HG03139 (cell line): ENCODE results near the gene PPTC7.
A peak's percentile ranks its signal among the peaks of the same experiment; 100 is the strongest.
"Not testable (repeated sequence)": the region's sequence is repeated elsewhere in the genome, so short reads cannot be mapped to it uniquely, and the experiment has no call there.

Experiments used
- ATAC-seq: cut with Tn5 transposase; IDR thresholded peaks from one replicate; pipeline ENCODE4 v1.9.1; 2021; ENCODE audit not compliant: unreplicated experiment

Gene PPTC7

GRCh38 chr12:110537605-110538409, 45.3 kb downstream of the PPTC7 start:
- ATAC-seq: no peak

- no peak for ATAC-seq
These were observed 46.1 kb downstream of the PPTC7 start for GRCh38 chr12:110536834-110537604.

GRCh38 chr12:110534811-110535210, 48.3 kb downstream of the PPTC7 start:
- no peak for ATAC-seq

GRCh38 chr12:110533607-110534006, 49.5 kb downstream of the PPTC7 start:
- no peak for ATAC-seq

GRCh38 chr12:110532644-110533043, 50.5 kb downstream of the PPTC7 start:
- no peak for ATAC-seq

DNA sequence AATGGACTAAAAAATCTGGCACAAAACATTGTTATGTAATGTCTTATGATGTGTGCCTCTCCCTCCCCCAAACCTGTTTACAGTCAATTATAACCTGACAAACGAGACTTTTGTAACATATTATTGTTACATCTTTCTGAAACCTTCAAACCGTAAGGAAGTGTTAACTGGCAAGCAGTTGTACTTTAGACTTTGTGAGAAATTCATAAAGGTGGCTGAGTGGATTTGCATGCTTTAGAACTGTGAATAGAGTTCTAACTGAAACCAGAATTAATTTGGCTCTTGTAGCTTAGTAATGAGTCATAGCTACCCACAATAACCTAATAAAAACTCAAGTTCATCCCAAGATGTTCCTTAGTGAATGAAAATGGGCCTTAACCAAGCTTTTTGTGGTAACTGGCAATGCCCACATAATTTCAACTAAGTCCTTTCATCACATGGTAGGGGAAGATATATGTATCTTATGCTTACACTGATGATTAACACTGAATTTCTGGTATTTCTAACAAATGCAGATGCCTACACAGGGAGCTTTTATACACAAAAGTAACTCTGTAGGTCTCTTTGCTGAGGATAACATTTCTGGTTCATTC, 51.3 kb downstream of the PPTC7 start:
- ATAC-seq: peak; percentile 76

GRCh38 chr12:110530511-110530910, 52.6 kb downstream of the PPTC7 start:
- ATAC-seq: no peak

GRCh38 chr12:110528277-110528839, 54.8 kb downstream of the PPTC7 start:
- ATAC-seq: no peak

DNA sequence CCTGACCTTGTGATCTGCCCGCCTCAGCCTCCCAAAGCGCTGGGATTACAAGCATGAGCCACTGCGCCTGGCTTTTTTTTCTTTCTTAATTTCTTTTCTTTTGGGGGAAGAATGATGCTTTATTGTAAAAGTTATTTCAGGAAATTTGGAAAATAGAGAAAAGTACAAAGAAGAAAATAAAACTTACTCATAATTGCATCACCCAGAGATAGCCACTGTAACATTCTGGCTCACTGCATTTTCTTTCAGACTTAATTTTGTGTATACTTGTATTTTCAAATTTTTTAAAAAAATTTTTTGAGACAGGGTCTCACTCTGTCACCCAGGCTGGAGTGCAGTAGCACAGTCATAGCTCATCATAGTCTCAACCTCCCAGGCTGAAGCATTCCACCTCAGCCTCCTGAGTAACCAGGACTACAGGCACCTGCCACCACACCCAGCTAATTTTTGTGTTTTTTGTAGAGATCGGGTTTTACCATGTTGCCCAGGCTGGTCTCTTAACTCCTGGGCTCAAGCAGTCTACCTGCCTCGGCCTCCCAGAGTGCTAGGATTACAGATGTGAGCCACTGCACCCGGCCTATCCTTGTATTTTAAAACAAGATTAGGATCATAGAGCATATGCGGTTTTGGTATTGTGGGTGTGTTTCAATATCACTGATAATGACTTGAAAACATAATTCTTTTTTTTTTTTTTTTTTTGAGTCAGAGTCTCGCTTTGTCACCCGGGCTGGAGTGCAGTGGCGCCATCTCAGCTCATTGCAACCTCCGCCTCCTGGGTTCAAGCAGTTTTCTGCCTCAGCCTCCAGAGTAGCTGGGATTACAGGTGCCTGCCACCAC, 62.0 kb downstream of the PPTC7 start:
- ATAC-seq: not testable (repeated sequence)

- ATAC-seq: not testable (repeated sequence)
These were observed 65.1 kb downstream of the PPTC7 start for GRCh38 chr12:110518014-110518413.

DNA sequence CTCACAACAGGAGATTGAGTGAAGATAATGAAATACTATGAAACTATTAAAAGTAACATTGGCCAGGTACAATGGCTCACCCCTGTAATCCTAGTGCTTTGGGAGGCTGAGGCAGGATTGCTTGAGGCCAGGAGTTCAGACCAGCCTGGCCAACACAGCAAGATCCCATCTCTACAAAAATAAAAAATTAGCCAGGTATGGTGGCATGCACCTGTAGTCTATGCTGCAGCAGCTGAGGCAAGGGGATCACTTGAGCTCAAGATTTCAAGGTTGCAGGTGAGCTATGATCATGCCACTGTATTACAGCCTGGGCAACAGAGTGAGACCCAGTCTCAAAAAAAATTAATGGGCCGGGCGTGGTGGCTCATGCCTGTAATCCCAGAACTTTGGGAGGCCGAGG, 66.1 kb downstream of the PPTC7 start:
- no peak for ATAC-seq

DNA sequence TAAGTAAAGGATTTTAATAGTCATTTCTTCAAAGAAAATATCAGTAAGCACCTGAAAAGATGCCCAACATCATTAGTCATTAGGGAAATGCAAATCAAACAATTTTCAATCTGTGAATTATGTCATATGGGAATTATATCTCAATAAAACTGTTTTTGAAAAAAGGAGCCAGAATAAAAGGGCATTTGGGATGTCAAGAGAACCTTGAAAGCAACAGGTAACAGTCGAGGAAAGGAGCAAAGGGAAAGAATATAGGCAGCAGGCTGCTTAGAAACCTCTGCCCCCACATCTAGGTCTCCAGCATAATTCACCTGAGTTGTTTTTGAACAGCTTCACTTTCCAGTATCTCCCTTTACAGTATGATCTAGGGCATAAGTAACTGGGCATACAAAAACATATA, 68.8 kb downstream of the PPTC7 start:
- no peak for ATAC-seq

DNA sequence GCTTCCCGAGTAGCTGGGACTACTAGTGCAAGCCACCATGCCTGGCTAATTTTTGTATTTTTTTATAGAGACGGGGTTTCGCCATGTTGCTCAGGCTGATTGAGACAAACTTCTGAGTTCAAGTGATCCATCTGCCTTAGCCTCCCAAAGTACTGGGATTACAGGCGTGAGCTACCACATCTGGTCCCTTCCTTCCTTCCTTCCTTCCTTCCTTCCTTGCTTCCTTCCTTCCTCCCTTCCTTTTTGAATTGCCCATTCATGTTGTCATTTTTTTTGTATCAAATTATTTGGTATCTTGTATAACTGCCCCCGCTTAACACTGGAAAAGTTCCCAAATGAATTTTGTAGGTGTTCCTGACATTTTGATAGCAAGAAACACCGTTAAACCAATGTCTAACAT, 69.3 kb downstream of the PPTC7 start:
- ATAC-seq: no peak

- no peak for ATAC-seq
These were observed 75.0 kb downstream of the PPTC7 start for GRCh38 chr12:110508071-110508586.

- ATAC-seq: no peak
These were observed 77.8 kb downstream of the PPTC7 start for GRCh38 chr12:110505332-110505731.

GRCh38 chr12:110503432-110503831, 79.7 kb downstream of the PPTC7 start:
- no peak for ATAC-seq

DNA sequence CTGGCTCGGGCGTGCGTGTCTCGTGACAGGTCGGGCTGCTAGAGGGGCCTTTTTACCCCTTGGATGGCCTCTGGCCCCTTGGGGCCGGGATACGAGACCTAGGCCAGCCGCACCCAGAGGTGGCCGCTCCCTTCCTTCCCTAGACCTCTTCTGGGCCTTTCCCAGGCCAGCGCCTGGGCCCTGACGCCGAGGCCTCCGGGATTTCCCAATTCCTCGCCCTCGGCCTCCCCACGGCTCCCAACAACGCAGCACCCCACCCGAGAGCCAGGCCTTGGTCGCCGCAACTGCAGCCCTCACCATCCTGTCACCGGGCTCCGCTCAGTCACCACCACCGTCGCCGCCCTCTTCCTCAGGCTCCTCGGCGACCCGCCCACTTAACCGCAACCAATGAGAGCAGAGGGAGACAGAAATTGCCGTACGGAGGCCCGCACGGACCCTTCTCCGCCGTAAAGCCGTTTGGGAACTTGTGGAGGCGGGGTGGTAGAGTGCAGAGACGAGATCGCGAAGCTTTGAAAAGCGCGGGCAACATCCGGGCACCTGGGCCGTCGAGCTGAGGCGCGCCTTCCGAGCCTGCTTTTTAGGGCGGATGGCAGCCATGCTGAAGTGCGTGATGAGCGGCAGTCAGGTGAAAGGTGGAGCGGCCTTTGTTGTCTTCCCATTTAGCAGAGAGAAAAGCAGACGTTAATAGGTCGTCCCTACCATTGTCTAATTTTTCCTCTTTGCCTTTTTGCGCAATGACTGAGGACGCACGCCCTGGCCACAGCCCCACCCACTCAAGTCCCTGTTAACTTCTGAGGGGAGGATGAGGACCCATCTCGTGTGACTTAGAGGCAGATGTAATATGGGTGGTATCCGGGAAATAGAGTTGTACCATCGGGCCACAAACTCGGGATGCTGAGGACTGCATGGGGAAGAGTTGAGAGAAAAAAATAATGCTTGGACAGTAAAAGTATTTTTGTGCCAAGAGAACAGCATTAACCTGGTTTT, 81.1 kb downstream of the PPTC7 start, which contains the start of the genes RAD9B and VPS29:
Gene RAD9B (plus strand): TSS at position 580 of the 987 bp plus-strand sequence. CDS start 7 bp downstream, at position 587.
Gene VPS29 (minus strand): TSS at position 360 of the 987 bp plus-strand sequence. CDS start 60 bp downstream, at position 300.
- ATAC-seq: peak; percentile 75

DNA sequence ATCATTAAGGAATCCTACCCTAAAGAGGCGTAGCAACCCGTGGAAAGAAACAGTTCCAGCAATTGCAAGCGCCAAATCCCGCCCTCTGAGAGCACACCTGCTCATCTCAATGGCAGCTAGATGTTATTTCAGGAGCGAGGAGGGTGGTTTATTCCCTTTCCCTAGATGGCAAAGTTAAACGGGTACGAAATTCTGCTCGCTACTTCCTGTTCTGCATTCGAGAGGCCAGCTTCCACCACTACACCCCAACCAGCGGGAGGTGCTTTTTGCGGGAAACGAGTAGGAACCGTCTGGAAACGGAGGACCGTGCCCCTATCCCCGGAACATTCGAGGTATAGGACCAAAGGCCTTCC, 81.7 kb downstream of the PPTC7 start:
- peak; percentile 22 for ATAC-seq
